HUES64 (cell line): ENCODE data around the gene CPOX. TPM values are rescaled to one million over a fixed set of nuclear protein-coding genes. Genes with fewer than 3 reads are reported as not detected.
"Not testable (repeated sequence)": the region's sequence is repeated elsewhere in the genome, so short reads cannot be mapped to it uniquely, and the experiment has no call there.

Experiments
- H3K27ac ChIP-seq: 2 replicates; pipeline ENCODE4 v1.7.0; 2013; ENCODE audit warnings: low read depth, low read length, inconsistent platforms
- H3K27me3 ChIP-seq: 2 replicates; pipeline ENCODE4 v1.6.1; 2013; ENCODE audit warnings: mild to moderate bottlenecking, low read length; ENCODE audit not compliant: insufficient read depth
- H3K36me3 ChIP-seq: 2 replicates; pipeline ENCODE4 v1.6.1; 2013; ENCODE audit warnings: mild to moderate bottlenecking, low read length; ENCODE audit not compliant: insufficient read depth
- H3K4me1 ChIP-seq: 2 replicates; pipeline ENCODE4 v1.6.1; 2013; ENCODE audit warnings: mild to moderate bottlenecking, low read length, moderate library complexity; ENCODE audit not compliant: insufficient read depth
- H3K4me3 ChIP-seq: 2 replicates; pipeline ENCODE4 v1.5.1; 2013; ENCODE audit warnings: mild to moderate bottlenecking, low read length, moderate library complexity
- H3K9ac ChIP-seq: 2 replicates; pipeline ENCODE4 v1.6.1; 2013; ENCODE audit warnings: mild to moderate bottlenecking, low read depth, low read length
- H3K9me3 ChIP-seq: 2 replicates; pipeline ENCODE4 v1.6.1; 2013; ENCODE audit warnings: low read depth, low read length; ENCODE audit not compliant: insufficient read depth
- WGBS: fragments of 150-250, 120-280 bp; methylation state at CpG from one replicate; pipeline ENCODE4 v1.1.7; 2013; ENCODE audit warnings: missing lambda C conversion rate; 5-methylcytosine and 5-hydroxymethylcytosine counted together
- polyA plus RNA-seq, 2 experiments: library from polyadenylated mRNA; stranded (reverse); fragments of 50-300 nt; gene quantifications; one replicate each; pipeline ENCODE4 v1.2.3, GENCODE V29; 2013

Gene CPOX
- polyA plus RNA-seq (2013, experiment 1 of 2), result 18.5 TPM
- 19.8 TPM for polyA plus RNA-seq (2013, experiment 2 of 2)

DNA sequence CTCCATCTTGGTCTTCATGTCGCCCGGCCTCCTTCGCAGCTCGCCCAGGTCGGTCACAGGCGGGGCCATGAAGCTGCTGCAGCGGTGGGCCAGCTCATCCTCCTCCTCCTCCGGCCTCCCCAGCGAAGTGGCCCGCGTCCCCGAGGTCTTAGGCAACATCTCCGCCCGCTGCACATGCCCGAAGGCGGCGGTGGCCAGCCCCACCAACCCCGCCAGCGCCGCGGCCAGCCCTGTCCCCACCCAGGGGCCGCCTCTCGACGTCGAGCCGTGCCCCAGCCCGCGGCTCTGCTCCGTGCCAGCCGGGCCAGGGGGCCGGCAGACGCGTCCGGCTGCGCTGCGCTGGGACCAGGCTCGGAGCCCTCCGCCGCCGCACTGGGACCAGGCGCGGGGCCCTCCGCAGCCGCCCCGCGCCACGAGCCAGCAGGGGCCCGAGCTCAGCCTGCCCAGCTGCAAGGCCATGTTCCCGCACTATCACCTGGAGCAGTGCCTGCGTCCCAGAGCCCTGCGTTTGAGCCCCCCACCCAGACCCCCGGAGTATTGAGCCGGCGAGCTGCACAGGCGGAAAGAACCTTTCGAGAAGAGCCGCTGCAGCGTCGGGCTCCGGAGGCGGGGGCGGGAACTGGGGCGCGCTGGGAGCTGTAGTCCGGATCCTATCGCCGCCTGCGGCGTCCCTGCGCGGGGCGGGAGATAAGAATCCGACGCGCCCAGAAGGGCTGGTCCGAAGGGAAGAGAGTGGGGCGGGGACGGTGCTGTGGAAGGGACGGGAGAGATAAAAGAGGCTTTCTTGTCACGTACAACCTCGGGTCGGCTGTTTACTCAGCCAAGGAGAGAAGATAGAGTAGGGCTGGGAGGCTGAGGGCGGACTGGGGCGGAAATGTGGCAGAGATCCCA lies at the start of gene CPOX:
Gene CPOX, minus strand, starts transcription at position 566 of the 891 bp plus-strand sequence. Its CDS starts 107 bp downstream, at position 459.
- Histone ChIP-seq H3K4me3 (peak within 1 kb of the TSS; percentile 78), H3K27ac (peak within 1 kb of the TSS; percentile 6; the same call in 1 of the 2 replicates)

DNA sequence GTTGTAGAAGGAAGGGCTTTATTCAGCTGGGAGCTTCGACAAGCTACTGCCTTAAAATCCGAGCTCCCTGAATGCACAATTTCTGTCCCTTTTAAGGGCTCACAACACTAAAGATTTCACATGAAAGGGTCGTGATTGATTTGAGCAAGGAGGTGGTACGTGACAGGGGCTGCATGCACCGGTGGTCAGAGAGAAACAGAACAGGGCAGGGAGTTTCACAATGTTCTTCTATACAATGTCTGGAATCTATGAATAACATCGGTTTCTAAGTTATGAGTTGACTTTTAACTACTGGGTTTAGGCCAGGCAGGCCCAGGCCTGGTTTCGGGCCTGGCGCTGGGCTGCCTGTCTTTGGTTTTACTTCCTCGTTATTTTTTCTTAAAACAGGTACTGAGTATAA lies 49.4 kb upstream of the CPOX start:
- not testable (repeated sequence) for H3K9ac ChIP-seq, H3K27ac ChIP-seq, H3K9me3 ChIP-seq, H3K27me3 ChIP-seq, H3K4me1 ChIP-seq, H3K36me3 ChIP-seq, H3K4me3 ChIP-seq
- WGBS, result 88% methylated on average over 7 of the region's 9 CpGs

More for the DNA sequence above, at the start of gene CPOX:
- no peaks in the 10 kb centered on the region for H3K9me3 ChIP-seq
- H3K9ac ChIP-seq, result peak within 1 kb of the TSS; percentile 73
- peaks cover 9% of the 10 kb centered on the region; the same call in 1 of the 2 replicates for H3K4me1 ChIP-seq
- no peaks in the 10 kb centered on the region for H3K27me3 ChIP-seq
- H3K36me3 ChIP-seq, result peaks cover 30% of the 10 kb centered on the region
- WGBS, result under 1% methylated on average over 84 of the region's 84 CpGs

DNA sequence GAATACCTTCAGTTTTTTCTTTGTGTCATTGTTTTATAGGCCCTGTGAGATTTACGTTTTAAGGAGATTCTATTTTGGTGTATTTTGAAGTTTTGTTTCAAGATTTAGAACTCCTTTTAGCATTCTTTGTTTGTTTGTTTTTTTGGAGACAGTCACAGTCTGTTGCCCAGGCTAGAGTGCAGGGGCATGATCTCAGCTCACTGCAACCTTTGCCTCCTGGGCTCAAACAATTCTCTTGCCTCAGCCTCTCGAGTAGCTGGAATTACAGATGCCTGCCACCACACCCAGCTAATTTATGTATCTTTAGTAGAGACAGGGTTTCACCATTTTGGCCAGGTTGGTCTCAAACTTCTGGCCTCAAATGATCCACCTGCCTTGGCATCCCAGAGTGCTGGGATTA lies 48.3 kb upstream of the CPOX start:
- not testable (repeated sequence) for H3K27me3 ChIP-seq, H3K27ac ChIP-seq, H3K9me3 ChIP-seq, H3K4me1 ChIP-seq, H3K36me3 ChIP-seq, H3K9ac ChIP-seq, H3K4me3 ChIP-seq
- 64% methylated on average over 2 of the region's 2 CpGs for WGBS

DNA sequence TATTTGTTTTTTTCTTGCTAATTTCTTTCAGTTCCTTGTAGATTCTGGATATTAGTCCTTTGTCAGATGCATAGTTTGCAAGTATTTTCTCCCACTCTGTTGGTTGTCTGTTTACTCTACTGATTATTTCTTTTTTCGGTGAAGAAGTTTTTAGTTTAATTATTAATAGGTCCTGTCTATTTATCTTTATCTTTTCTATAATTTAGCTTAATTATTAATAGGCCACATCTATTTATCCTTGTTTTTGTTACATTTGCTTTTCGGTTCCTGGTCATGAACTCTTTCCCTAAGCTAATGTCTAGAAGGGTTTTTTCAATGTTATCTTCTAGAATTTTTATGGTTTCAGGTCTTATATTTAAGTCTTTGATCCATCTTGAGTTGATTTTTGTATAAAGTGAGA lies 45.1 kb upstream of the CPOX start:
- H3K4me1 ChIP-seq, H3K27me3 ChIP-seq, H3K4me3 ChIP-seq, H3K36me3 ChIP-seq, H3K9ac ChIP-seq, H3K9me3 ChIP-seq, H3K27ac ChIP-seq: not testable (repeated sequence)
- WGBS, result no CpG with 5 or more reads among the region's 2 CpGs

DNA sequence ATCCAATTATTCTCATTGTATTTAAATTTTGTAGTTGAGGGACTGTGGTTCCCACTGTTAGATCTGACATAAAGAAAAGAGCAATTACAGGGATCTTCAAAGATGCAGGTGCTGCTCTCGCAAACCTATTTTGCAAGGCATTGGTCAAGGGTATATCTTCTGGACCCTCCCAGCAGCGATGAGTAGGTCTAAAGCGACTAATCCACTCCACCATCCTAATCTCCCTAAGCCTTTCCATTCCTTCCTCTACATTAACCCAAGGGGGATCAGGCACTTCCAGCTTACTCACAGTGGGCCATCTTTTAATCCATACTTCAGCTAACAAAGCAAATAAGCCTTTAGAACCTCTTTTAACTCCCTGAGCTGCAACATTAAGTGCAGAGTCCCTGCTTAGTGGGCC lies 37.0 kb upstream of the CPOX start:
- no peaks in the 10 kb centered on the region for H3K27me3 ChIP-seq
- no peak overlapping the region for H3K4me3 ChIP-seq
- WGBS, result 93% methylated on average over 3 of the region's 3 CpGs
- no peaks in the 10 kb centered on the region for H3K4me1 ChIP-seq
- H3K36me3 ChIP-seq, result no peaks in the 10 kb centered on the region
- no peak overlapping the region for H3K27ac ChIP-seq
- no peak overlapping the region for H3K9ac ChIP-seq
- no peaks in the 10 kb centered on the region for H3K9me3 ChIP-seq

DNA sequence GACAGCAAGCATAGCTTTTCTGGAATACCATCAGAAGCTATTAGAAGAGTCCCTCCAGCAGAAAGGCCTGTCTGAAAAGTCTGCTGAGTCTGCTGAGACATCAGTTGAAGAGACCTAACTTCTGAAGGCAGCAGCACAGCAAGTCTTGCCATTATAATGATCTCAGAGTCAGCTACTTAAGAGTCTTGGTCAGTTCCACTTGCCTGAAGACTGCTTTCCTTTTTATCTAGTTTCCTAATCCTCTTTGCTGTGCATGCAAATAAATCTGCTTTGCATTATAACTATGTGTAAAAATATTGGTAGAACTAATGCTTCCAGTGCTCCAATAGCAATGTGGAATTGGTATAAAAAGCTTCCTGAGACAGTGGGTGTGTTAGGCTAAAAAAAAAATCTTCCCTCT lies 34.9 kb upstream of the CPOX start:
- no peak overlapping the region for H3K9ac ChIP-seq

DNA sequence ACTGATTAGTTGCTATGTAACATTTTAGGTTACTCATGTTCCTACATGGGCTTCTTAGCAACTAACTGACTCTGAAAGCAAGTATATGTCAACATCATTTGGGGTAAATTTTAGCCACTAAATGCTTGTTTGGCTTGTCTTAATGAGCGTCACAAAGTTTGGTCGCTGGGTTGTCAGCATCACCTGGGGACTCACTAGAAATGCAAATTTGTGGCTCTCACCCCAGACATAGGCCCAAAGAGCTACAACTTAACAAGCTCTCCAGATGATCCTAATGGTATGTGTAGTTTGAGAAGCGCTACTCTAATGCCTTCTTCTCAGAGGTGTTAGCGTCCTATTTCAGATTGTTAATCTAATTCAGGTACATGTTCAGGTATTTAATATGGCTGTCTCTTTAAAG lies 32.7 kb upstream of the CPOX start:
- Histone ChIP-seq H3K4me1 (peaks cover 20% of the 10 kb centered on the region; the same call in 1 of the 2 replicates), H3K27me3 (no peaks in the 10 kb centered on the region), H3K9ac (no peak overlapping the region), H3K9me3 (no peaks in the 10 kb centered on the region), H3K36me3 (no peaks in the 10 kb centered on the region), H3K27ac (no peak overlapping the region), H3K4me3 (no peak overlapping the region)
- WGBS, result 91% methylated on average over 4 of the region's 4 CpGs

More for the DNA sequence above, 34.9 kb upstream of the CPOX start:
- Histone ChIP-seq H3K9me3 (no peaks in the 10 kb centered on the region), H3K27ac (no peak overlapping the region), H3K4me1 (peaks cover 16% of the 10 kb centered on the region; the same call in 1 of the 2 replicates), H3K27me3 (no peaks in the 10 kb centered on the region), H3K4me3 (no peak overlapping the region), H3K36me3 (no peaks in the 10 kb centered on the region)

DNA sequence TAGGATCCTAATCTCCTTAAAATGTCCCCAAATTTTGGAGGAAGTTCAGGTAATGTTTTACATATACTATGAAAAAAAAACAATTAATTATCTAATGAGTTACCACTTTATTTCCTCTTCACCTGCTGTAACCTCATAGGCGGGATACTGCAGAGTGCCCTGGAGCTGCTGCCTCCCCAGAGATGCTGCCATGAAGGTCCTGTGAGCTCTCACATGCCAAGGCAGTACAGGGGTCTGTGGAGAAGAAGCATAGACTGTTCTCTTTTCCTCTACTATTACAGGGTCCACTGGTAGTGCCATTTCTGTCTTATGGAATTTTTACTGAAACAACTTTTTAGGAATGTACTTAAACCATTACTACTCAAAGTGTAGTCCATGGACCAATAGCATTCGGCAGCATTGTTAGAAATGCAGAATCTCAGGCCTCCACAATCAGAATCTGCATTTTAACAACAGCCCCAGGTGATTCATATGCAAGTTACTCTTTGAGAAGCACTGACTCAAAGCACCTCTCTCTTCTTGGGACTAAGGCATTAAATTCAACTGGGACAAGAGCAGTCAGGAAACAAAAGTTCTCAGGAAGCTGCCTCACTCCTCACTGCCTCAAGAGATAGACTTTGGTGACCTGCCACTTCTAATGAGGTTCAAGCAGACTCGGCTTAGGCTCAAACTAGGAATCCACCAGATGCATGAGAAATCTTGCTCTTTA lies 30.3 kb upstream of the CPOX start:
- no peak overlapping the region for H3K4me3 ChIP-seq
- H3K27me3 ChIP-seq, result no peaks in the 10 kb centered on the region
- WGBS, result 57% methylated on average over 3 of the region's 3 CpGs
- no peak overlapping the region; the same call in 1 of the 2 replicates for H3K27ac ChIP-seq
- no peak overlapping the region for H3K9ac ChIP-seq
- H3K36me3 ChIP-seq, result no peaks in the 10 kb centered on the region
- H3K9me3 ChIP-seq, result no peaks in the 10 kb centered on the region
- peaks cover 20% of the 10 kb centered on the region; the same call in 1 of the 2 replicates for H3K4me1 ChIP-seq

DNA sequence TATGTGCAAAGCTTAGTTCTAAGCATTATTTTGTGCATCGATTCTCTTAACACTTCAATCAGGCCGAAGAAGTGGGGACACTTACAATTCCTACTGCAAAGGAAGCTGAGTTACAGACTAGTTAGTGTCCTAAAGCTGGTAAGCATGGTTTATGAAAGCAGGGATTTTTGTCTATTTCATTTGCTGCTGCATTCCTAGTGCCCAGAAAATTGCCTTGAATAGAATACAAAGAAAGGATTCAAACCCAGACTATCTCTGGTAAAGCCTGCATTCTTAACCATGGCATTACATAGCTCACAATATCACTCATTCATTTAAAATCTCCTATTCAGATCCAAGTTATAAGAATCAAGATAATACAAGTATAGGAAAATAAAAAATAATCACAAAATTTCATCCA lies 24.4 kb upstream of the CPOX start:
- no peaks in the 10 kb centered on the region for H3K36me3 ChIP-seq

DNA sequence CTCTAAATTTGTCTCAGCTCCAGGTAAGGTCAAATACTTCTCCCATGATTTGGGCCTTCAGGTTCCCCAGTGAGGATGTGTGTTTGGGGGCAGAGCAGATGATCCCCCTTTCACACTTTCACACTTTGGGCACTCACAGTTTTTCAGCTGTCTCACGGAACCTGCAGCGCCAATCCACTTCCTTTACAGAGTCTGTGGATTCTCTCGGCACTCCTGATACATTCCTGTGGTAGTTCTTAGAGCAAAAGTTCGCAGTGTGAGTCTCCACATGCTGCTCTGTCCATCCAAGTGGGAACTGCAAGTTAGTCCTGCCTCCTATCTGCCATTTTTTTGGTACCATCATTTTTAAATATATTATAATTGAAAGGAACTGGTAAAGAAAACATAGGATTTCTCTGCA lies 20.2 kb upstream of the CPOX start:
- no peak overlapping the region for H3K9ac ChIP-seq
- no peak overlapping the region for H3K27ac ChIP-seq
- no peaks in the 10 kb centered on the region for H3K9me3 ChIP-seq

More for the DNA sequence above, 24.4 kb upstream of the CPOX start:
- Histone ChIP-seq H3K9me3 (no peaks in the 10 kb centered on the region), H3K4me3 (no peak overlapping the region), H3K9ac (no peak overlapping the region), H3K27me3 (no peaks in the 10 kb centered on the region), H3K4me1 (no peaks in the 10 kb centered on the region), H3K27ac (no peak overlapping the region)
- WGBS, result 100% methylated on average over 2 of the region's 2 CpGs

DNA sequence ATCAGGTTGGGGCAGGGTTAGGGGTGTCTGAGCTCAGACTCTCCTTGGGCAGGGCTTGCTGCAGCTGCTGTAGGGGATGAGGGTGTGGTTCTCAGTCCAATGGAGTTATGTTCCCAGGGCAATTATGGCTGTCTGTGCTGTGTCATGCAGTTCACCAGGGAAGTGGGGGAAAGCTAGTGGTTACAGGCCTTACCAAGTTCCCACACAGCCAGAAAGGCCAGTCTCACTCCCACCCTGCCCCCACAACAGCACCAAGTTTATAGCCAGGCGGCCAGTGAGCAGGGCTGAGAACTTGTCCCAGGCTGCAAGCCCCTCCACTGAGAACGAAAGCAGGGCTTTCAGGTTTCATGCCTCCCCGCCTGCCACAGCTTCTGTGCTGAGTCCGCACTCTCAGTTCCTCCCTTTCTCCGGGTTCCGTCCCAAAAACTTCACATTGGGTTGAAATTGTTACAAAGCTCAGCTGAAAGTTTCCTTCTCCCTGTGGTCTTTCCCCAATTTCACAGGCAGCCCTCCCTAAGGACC lies 19.6 kb upstream of the CPOX start:
- WGBS, result 90% methylated on average over 6 of the region's 6 CpGs
- no peak overlapping the region for H3K9ac ChIP-seq
- H3K9me3 ChIP-seq, result no peaks in the 10 kb centered on the region
- H3K4me3 ChIP-seq, result no peak overlapping the region
- no peak overlapping the region for H3K27ac ChIP-seq
- no peaks in the 10 kb centered on the region for H3K4me1 ChIP-seq
- H3K27me3 ChIP-seq, result no peaks in the 10 kb centered on the region
- H3K36me3 ChIP-seq, result no peaks in the 10 kb centered on the region

More for the DNA sequence above, 20.2 kb upstream of the CPOX start:
- no peaks in the 10 kb centered on the region for H3K36me3 ChIP-seq
- no peaks in the 10 kb centered on the region for H3K4me1 ChIP-seq
- 96% methylated on average over 4 of the region's 4 CpGs for WGBS
- no peaks in the 10 kb centered on the region for H3K27me3 ChIP-seq
- H3K4me3 ChIP-seq, result no peak overlapping the region
